ENCODE data around the gene AK8.
"Not testable (repeated sequence)": the region's sequence is repeated elsewhere in the genome, so short reads cannot be mapped to it uniquely, and the experiment has no call there.

AK8 gene

GRCh38 chr9:132718381-132718928, 159.6 kb downstream of the AK8 start:
- ATAC-seq = not testable (repeated sequence)

DNA sequence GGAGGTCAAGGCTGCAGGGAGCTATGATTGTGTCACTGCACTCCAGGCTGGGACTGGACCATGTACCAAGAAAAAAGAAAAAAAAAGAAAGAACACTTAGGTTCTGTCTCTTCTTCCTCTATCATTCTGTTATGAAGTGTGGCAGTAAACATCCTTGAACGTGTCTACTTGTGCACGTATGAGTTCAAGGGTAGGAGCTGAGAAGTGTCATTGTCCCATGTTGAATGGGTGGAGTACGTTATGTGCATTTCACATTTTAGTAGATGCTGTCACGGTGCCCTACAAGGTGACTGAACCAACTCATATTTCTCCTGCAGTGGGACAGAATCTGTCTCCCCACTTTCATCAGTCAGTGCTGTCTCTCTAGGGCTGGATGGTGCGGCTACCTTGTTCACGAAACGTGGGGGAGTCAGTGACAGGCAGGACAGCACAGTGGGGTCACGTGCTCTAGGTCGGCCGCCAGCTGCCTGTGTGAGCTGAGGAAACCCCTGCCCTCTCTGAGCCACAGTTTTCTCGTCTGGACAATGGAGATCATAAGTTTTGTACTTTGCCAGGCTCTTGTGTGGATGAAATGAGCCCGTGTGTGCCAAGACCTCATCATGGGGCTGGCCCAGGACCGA, 160.6 kb downstream of the AK8 start:
- no peak for TF ChIP-seq CREB5 (CRISPR knock-in tag; IDR thresholded peaks at IDR 0.05; ENCODE audit: low read depth)
- TF ChIP-seq SNAI2 (CRISPR knock-in tag; IDR thresholded peaks at IDR 0.05) = no peak
- TF ChIP-seq ESRRG (CRISPR knock-in tag; IDR thresholded peaks at IDR 0.05) = no peak
- no peak for TF ChIP-seq OSR1 (CRISPR knock-in tag; IDR thresholded peaks at IDR 0.05)
- TF ChIP-seq PATZ1 (CRISPR knock-in tag; IDR thresholded peaks at IDR 0.05; ENCODE audit: borderline replicate concordance) = no peak
- TF ChIP-seq TCF4 (CRISPR knock-in tag; IDR thresholded peaks at IDR 0.05; ENCODE audit: borderline replicate concordance) = no peak
- TF ChIP-seq ZNF565 (CRISPR knock-in tag; conservative IDR thresholded peaks at IDR 0.05; ENCODE audit: low read depth) = no peak
- ATAC-seq = no peak

- ATAC-seq = no peak
These were observed 162.1 kb downstream of the AK8 start for GRCh38 chr9:132716007-132716406.

GRCh38 chr9:132712753-132713152, 165.3 kb downstream of the AK8 start:
- ATAC-seq = no peak
- TF ChIP-seq CREB5 (CRISPR knock-in tag; IDR thresholded peaks at IDR 0.05; ENCODE audit: low read depth) = no peak
- TF ChIP-seq TSHZ2 (CRISPR knock-in tag; IDR thresholded peaks at IDR 0.05) = no peak
- no peak for TF ChIP-seq SNAI2 (CRISPR knock-in tag; IDR thresholded peaks at IDR 0.05)
- no peak for TF ChIP-seq ZNF8 (CRISPR knock-in tag; IDR thresholded peaks at IDR 0.05)
- TF ChIP-seq RARB (CRISPR knock-in tag; IDR thresholded peaks at IDR 0.05) = no peak
- no peak for TF ChIP-seq ZFP30 (CRISPR knock-in tag; IDR thresholded peaks at IDR 0.05)
- no peak for TF ChIP-seq ISL1 (CRISPR knock-in tag; IDR thresholded peaks at IDR 0.05)
- TF ChIP-seq, protein P1, sequence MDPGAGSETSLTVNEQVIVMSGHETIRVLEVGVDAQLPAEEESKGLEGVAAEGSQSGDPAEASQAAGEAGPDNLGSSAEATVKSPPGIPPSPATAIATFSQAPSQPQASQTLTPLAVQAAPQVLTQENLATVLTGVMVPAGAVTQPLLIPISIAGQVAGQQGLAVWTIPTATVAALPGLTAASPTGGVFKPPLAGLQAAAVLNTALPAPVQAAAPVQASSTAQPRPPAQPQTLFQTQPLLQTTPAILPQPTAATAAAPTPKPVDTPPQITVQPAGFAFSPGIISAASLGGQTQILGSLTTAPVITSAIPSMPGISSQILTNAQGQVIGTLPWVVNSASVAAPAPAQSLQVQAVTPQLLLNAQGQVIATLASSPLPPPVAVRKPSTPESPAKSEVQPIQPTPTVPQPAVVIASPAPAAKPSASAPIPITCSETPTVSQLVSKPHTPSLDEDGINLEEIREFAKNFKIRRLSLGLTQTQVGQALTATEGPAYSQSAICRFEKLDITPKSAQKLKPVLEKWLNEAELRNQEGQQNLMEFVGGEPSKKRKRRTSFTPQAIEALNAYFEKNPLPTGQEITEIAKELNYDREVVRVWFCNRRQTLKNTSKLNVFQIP (CRISPR knock-in tag; IDR thresholded peaks at IDR 0.05; ENCODE audit: borderline replicate concordance, low read depth) = no peak
- TF ChIP-seq PPARA (CRISPR knock-in tag; IDR thresholded peaks at IDR 0.05; ENCODE audit: borderline replicate concordance) = no peak

More at GRCh38 chr9:132716007-132716406, 162.1 kb downstream of the AK8 start:
- TF ChIP-seq ZNF565 (CRISPR knock-in tag; conservative IDR thresholded peaks at IDR 0.05; ENCODE audit: low read depth) (no peak), TCF4 (CRISPR knock-in tag; IDR thresholded peaks at IDR 0.05; ENCODE audit: borderline replicate concordance) (no peak), PPARA (CRISPR knock-in tag; IDR thresholded peaks at IDR 0.05; ENCODE audit: borderline replicate concordance) (no peak), ESRRG (CRISPR knock-in tag; IDR thresholded peaks at IDR 0.05) (no peak), CREB5 (CRISPR knock-in tag; IDR thresholded peaks at IDR 0.05; ENCODE audit: low read depth) (no peak), SNAI2 (CRISPR knock-in tag; IDR thresholded peaks at IDR 0.05) (no peak), ZC3H10 (CRISPR knock-in tag; IDR thresholded peaks at IDR 0.05) (no peak), ZNF8 (CRISPR knock-in tag; IDR thresholded peaks at IDR 0.05) (no peak)
- TF ChIP-seq, protein P1 (CRISPR knock-in tag; IDR thresholded peaks at IDR 0.05; ENCODE audit: borderline replicate concordance, low read depth) = no peak
- TF ChIP-seq, protein P2, sequence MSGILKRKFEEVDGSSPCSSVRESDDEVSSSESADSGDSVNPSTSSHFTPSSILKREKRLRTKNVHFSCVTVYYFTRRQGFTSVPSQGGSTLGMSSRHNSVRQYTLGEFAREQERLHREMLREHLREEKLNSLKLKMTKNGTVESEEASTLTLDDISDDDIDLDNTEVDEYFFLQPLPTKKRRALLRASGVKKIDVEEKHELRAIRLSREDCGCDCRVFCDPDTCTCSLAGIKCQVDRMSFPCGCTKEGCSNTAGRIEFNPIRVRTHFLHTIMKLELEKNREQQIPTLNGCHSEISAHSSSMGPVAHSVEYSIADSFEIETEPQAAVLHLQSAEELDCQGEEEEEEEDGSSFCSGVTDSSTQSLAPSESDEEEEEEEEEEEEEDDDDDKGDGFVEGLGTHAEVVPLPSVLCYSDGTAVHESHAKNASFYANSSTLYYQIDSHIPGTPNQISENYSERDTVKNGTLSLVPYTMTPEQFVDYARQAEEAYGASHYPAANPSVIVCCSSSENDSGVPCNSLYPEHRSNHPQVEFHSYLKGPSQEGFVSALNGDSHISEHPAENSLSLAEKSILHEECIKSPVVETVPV (CRISPR knock-in tag; IDR thresholded peaks at IDR 0.05) = no peak

Measured in SK-N-SH treated with all-trans-retinoic acid at 6 μM for 48 hours (cell line).